ENCODE measurements around the gene ATP7A. TPM values are rescaled to one million over a fixed set of nuclear protein-coding genes. Genes with fewer than 3 reads are reported as not detected.

ATP7A gene
- total and polyA plus RNA-seq, 2 donors (not counting 3 experiments of a cell fraction or from before 2014, with no cell fraction given), result 3.1 to 8.8 TPM

DNA sequence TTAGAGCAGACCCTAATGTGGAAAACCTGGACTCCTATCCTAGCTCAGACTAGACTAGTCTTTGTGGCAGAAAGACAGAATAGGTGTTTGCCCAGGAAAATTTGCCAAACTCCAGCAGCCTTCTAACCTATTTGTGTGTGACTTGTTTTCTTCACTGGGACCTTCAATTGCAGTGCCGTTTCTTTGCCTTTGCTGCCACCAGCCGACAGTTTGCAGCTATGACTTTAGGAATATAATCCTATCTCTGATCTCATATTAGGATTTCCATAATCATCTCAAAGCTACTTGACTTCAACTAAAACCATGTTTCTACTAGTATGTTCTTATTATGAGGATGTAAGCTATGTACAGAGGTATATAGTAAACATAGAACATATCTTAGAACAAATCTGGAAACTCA is 119.2 kb downstream of the ATP7A start:
- TF ChIP-seq GATA2 (IDR thresholded peaks at IDR 0.05; ENCODE audit: insufficient read depth, insufficient read length, low read depth, low read length) (no peak), CTCF (IDR thresholded peaks at IDR 0.05; ENCODE audit: extremely low read depth in 1 of 2, insufficient read depth in 1 of 2, low read depth in 1 of 2, low read length in 2 of 2) (peak; percentile 22 to 36), FOS (IDR thresholded peaks at IDR 0.05; ENCODE audit: borderline replicate concordance, insufficient read depth, low read length) (no peak)
- no TSS peak for BruUV-seq (replicated peaks)
- no peak for FAIRE-seq
- Histone ChIP-seq H4K20me1 (replicated peaks; ENCODE audit: control insufficient read depth, extremely low read depth, insufficient read depth, low read length) (no peaks in the 10 kb centered on the region), H3K9me3 (replicated peaks; ENCODE audit: control insufficient read depth, insufficient read depth, low read length) (no peaks in the 10 kb centered on the region), H3K4me2 (ENCODE audit: insufficient read depth, low read length) (no peak overlapping the region), H3K9ac (replicated peaks; ENCODE audit: extremely low read depth, insufficient read depth, low read length) (no peak overlapping the region), H3K4me3 (replicated peaks in 1 of 3; ENCODE audit: insufficient read depth in 1 of 3, low read depth in 1 of 3, low read length in 3 of 3) (no peak overlapping the region), H3K27me3 (ENCODE audit: control insufficient read depth in 2 of 2, insufficient read depth in 2 of 2, low read length in 2 of 2) (no peaks in the 10 kb centered on the region), H3K79me2 (ENCODE audit: control insufficient read depth, insufficient read depth, low read length) (no peaks in the 10 kb centered on the region), H3K27ac (ENCODE audit: insufficient read depth, low read depth, low read length) (no peak overlapping the region), H3K9me1 (replicated peaks; ENCODE audit: control insufficient read depth, extremely low read depth, insufficient read depth, low read length) (no peaks in the 10 kb centered on the region), H3K36me3 (ENCODE audit: control insufficient read depth in 2 of 2, extremely low read depth in 1 of 2, insufficient read depth in 2 of 2, low read length in 2 of 2) (no peaks in the 10 kb centered on the region), H3K4me1 (ENCODE audit: control insufficient read depth, extremely low read depth, insufficient read depth, low read length) (no peaks in the 10 kb centered on the region), H2AFZ (ENCODE audit: low read depth, low read length) (no peak overlapping the region)
- dilution Hi-C loops (cut with MboI; ENCODE audit: extremely low pct_ligation_motif_present, low sequenced_read_pairs) (no loop called here), intact Hi-C loops (cut with micrococcal nuclease) (loop anchor here (1.0 to 5.0 kb wide), 2 partner anchors 119 to 1472 kb away; partner anchors contain the start of gene ATP7A)
- peak; percentile 32 for DNase-seq (ENCODE audit: low read depth, low spot score)
- POLR2A ChIA-PET, result no interaction called here
- CTCF ChIA-PET, result interaction anchor here (0.7 to 2.6 kb wide), 7 partner anchors 35 to 1751 kb away, joined by 3 to 12 read pairs (median 6); partner anchors contain the start of genes ATP7A and COX7B

GRCh38 chrX:78035061-78035460 is 124.6 kb downstream of the ATP7A start:
- Histone ChIP-seq H3K4me1 (ENCODE audit: control insufficient read depth, extremely low read depth, insufficient read depth, low read length) (no peaks in the 10 kb centered on the region), H3K27ac (ENCODE audit: insufficient read depth, low read depth, low read length) (no peak overlapping the region), H3K9me1 (replicated peaks; ENCODE audit: control insufficient read depth, extremely low read depth, insufficient read depth, low read length) (no peaks in the 10 kb centered on the region), H2AFZ (ENCODE audit: low read depth, low read length) (no peak overlapping the region), H3K9ac (replicated peaks; ENCODE audit: extremely low read depth, insufficient read depth, low read length) (no peak overlapping the region), H3K4me2 (ENCODE audit: insufficient read depth, low read length) (no peak overlapping the region), H3K79me2 (ENCODE audit: control insufficient read depth, insufficient read depth, low read length) (no peaks in the 10 kb centered on the region), H3K4me3 (replicated peaks in 1 of 3; ENCODE audit: insufficient read depth in 1 of 3, low read depth in 1 of 3, low read length in 3 of 3) (no peak overlapping the region), H3K9me3 (replicated peaks; ENCODE audit: control insufficient read depth, insufficient read depth, low read length) (no peaks in the 10 kb centered on the region), H3K27me3 (ENCODE audit: control insufficient read depth in 2 of 2, insufficient read depth in 2 of 2, low read length in 2 of 2) (no peaks in the 10 kb centered on the region), H4K20me1 (replicated peaks; ENCODE audit: control insufficient read depth, extremely low read depth, insufficient read depth, low read length) (no peaks in the 10 kb centered on the region), H3K36me3 (ENCODE audit: control insufficient read depth in 2 of 2, extremely low read depth in 1 of 2, insufficient read depth in 2 of 2, low read length in 2 of 2) (no peaks in the 10 kb centered on the region)
- intact Hi-C loops (cut with micrococcal nuclease), result no loop called here
- dilution Hi-C loops (cut with MboI; ENCODE audit: extremely low pct_ligation_motif_present, low sequenced_read_pairs), result no loop called here
- ChIA-PET POLR2A (no interaction called here), CTCF (no interaction called here)
- FAIRE-seq (no peak), DNase-seq (ENCODE audit: low read depth, low spot score) (no peak)
- TF ChIP-seq FOS (IDR thresholded peaks at IDR 0.05; ENCODE audit: borderline replicate concordance, insufficient read depth, low read length) (no peak), MAX (IDR thresholded peaks at IDR 0.05; ENCODE audit: insufficient read depth, insufficient read length) (no peak), GATA2 (IDR thresholded peaks at IDR 0.05; ENCODE audit: insufficient read depth, insufficient read length, low read depth, low read length) (no peak), EZH2 (IDR thresholded peaks at IDR 0.05; ENCODE audit: borderline replicate concordance, low read depth, low read length, severe bottlenecking) (no peak), POLR2A (IDR thresholded peaks at IDR 0.05; ENCODE audit: low read depth, low read length) (no peak), JUN (IDR thresholded peaks at IDR 0.05; ENCODE audit: borderline replicate concordance, insufficient read depth, insufficient read length, low read depth) (no peak), POLR2AphosphoS5 (IDR thresholded peaks at IDR 0.05; ENCODE audit: insufficient read depth, low read depth, low read length) (no peak), CTCF (IDR thresholded peaks at IDR 0.05; ENCODE audit: extremely low read depth in 1 of 2, insufficient read depth in 1 of 2, low read depth in 1 of 2, low read length in 2 of 2) (no peak), MYC (IDR thresholded peaks at IDR 0.05; ENCODE audit: low read depth, low read length) (no peak)
- BruUV-seq (replicated peaks), result no TSS peak
